ENCODE results near the gene RNASE13. TPM values are rescaled to one million over a fixed set of nuclear protein-coding genes. Genes with fewer than 3 reads are reported as not detected.

The RNASE13 gene
- total RNA-seq, 1 experiment from 2014 or later = not detected

GRCh38 chr14:21018286-21018685 is 16.3 kb downstream of the RNASE13 start:
- Histone ChIP-seq H3K14ac (ENCODE audit: insufficient read depth, low read length) (no peak overlapping the region), H2BK12ac (ENCODE audit: insufficient read length, low read depth, low read length) (no peak overlapping the region), H3K27ac (ENCODE audit: insufficient read length, low read depth, low read length) (no peak overlapping the region), H3K79me1 (ENCODE audit: insufficient read depth, low read depth, low read length, poor library complexity, severe bottlenecking) (no peaks in the 10 kb centered on the region), H3K4me1 (ENCODE audit: insufficient read depth, low read length) (no peaks in the 10 kb centered on the region; the same call in 1 of the 2 replicates), H4K91ac (ENCODE audit: insufficient read length, low read depth, low read length) (no peak overlapping the region), H3T11ph (ENCODE audit: low read length) (no peak overlapping the region), H2AK5ac (ENCODE audit: insufficient read length, low read length) (no peak overlapping the region), H2BK5ac (ENCODE audit: insufficient read length, low read length) (no peak overlapping the region), H3K4ac (ENCODE audit: low read depth, low read length) (no peak overlapping the region), H3K9me3 (ENCODE audit: control insufficient read depth, low read depth, low read length) (no peaks in the 10 kb centered on the region), H2BK15ac (ENCODE audit: low read depth, low read length) (no peak overlapping the region), H3K4me2 (ENCODE audit: insufficient read depth, insufficient read length, low read length) (no peak overlapping the region), H3K79me2 (ENCODE audit: insufficient read depth, low read length) (no peaks in the 10 kb centered on the region), H3K56ac (ENCODE audit: insufficient read length, low read depth, low read length) (no peak overlapping the region), H3K18ac (ENCODE audit: insufficient read length, low read depth, low read length) (no peak overlapping the region), H3K23ac (ENCODE audit: insufficient read length, low read depth, low read length) (no peak overlapping the region), H2BK20ac (ENCODE audit: low read depth, low read length, poor library complexity, severe bottlenecking) (no peak overlapping the region), H4K20me1 (ENCODE audit: control insufficient read depth, insufficient read depth, insufficient read length) (no peaks in the 10 kb centered on the region), H2BK120ac (ENCODE audit: low read depth, low read length, poor library complexity, severe bottlenecking) (no peak overlapping the region), H4K5ac (ENCODE audit: insufficient read length, low read depth, low read length) (no peak overlapping the region), H3K27me3 (ENCODE audit: insufficient read depth, low read length) (no peaks in the 10 kb centered on the region; the same call in 1 of the 2 replicates), H3K9ac (ENCODE audit: extremely low read depth, insufficient read length, low read length) (no peak overlapping the region), H4K8ac (replicated peaks; ENCODE audit: insufficient read length, low read depth, low read length) (no peak overlapping the region), H3K23me2 (ENCODE audit: insufficient read length, low read depth, low read length, poor library complexity, severe bottlenecking) (no peaks in the 10 kb centered on the region), H2AFZ (ENCODE audit: low read length) (no peak overlapping the region)
- H3K4me1 Mint-ChIP-seq = peaks cover 21% of the 10 kb centered on the region in 2 experiments
- H3K36me3 Mint-ChIP-seq (ENCODE audit: insufficient read depth in 1 of 3, low read depth in 3 of 3) = peaks cover 6 to 21% (median 8%) of the 10 kb centered on the region in 3 experiments; a peak in 4 of 7 replicates
- no peak for DNase-seq
- no peak overlapping the region for H3K4me3 Mint-ChIP-seq
- WGBS (ENCODE audit: extremely low coverage, insufficient read length, low lambda C conversion rate) = no CpG with 5 or more reads among the region's 7 CpGs
- H3K27me3 Mint-ChIP-seq (ENCODE audit: low read depth) = peaks cover 20% of the 10 kb centered on the region
- H3K9me3 Mint-ChIP-seq = no peaks in the 10 kb centered on the region
- no peak for TF ChIP-seq CTCF (conservative IDR thresholded peaks at IDR 0.05)
- H3K27ac Mint-ChIP-seq = 0 out of 7 replicates have a peak overlapping the region, but pooled peaks of 1 of the 3 experiments have one; percentile 23
